Activated CD8-positive, alpha-beta memory T cell treated with anti-CD3 and anti-CD28 coated beads, Interleukin-2, amount 10 ng/mL, durations not matched to agents 7 days and 5 days (primary cell): ENCODE data around the gene CDK5. TPM values are rescaled to one million over a fixed set of nuclear protein-coding genes. Genes with fewer than 3 reads are reported as not detected.

ENCODE experiments used
- ATAC-seq: fragments of 150-1000 bp; cut with Tn5 transposase; one replicate; pipeline ENCODE4 v1.10.0; 2021; ENCODE audit warnings: moderate library complexity
- CTCF ChIA-PET: fragments of 350-600 bp; sonication (Branson Sonifier 250); formaldehyde crosslinking; loops from one replicate; lab custom pipeline; 2021; ENCODE audit warnings: antibody characterized with exemption; lab: Charles Lee
- DNase-seq: peaks from one replicate; pipeline ENCODE4 v3.0.0-alpha.2; 2020
- H3K27ac Mint-ChIP-seq: one replicate; pipeline ENCODE4 v1.8.0; 2021; ENCODE audit warnings: mild to moderate bottlenecking, mixed read lengths
- H3K27me3 Mint-ChIP-seq: one replicate; pipeline ENCODE4 v1.8.0; 2021; ENCODE audit warnings: mixed read lengths
- H3K36me3 Mint-ChIP-seq: one replicate; pipeline ENCODE4 v1.8.0; 2021; ENCODE audit warnings: mild to moderate bottlenecking, mixed read lengths
- H3K4me1 Mint-ChIP-seq: one replicate; pipeline ENCODE4 v1.8.0; 2021; ENCODE audit warnings: mixed read lengths
- H3K4me3 Mint-ChIP-seq: one replicate; pipeline ENCODE4 v1.8.0; 2021; ENCODE audit warnings: mild to moderate bottlenecking, moderate library complexity, mixed read lengths
- H3K9me3 Mint-ChIP-seq: one replicate; pipeline ENCODE4 v1.8.0; 2022; ENCODE audit warnings: low read depth, mixed read lengths
- total RNA-seq, 2 experiments: library from RNA; stranded (reverse); gene quantifications; one replicate each; pipeline ENCODE4 v1.2.3, GENCODE V29; 2021

Gene CDK5
- total RNA-seq, 2 experiments from 2014 or later: 18.1 to 24.4 TPM

DNA sequence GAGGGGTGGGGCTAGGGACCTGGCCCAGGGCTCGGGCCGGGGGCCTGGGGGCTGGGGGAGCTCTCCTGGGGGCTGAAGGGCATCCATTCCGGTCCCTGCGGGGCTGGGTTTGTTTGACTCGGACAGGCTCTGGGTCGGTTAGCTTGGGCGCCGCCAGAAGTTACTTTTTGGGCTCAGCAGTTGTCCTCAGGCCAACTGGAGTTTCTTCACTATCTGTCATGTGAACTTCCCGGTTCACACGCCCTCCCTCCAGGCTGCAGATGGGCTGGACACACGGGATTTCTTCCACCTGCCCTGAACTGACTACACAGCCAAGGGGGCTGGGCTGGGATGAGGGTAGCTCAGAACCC lies 5.5 kb upstream of the CDK5 start:
- H3K36me3 Mint-ChIP-seq: peaks cover 10% of the 10 kb centered on the region
- H3K4me3 Mint-ChIP-seq: no peak overlapping the region
- no peaks in the 10 kb centered on the region for H3K9me3 Mint-ChIP-seq
- CTCF ChIA-PET: interaction anchor here (1.1 kb wide), 1 partner anchor 61 kb away, joined by 4 read pairs; no protein-coding TSS in a partner anchor
- no peak overlapping the region for H3K27ac Mint-ChIP-seq
- ATAC-seq (no peak), DNase-seq (no peak)
- H3K4me1 Mint-ChIP-seq: peaks cover 22% of the 10 kb centered on the region
- H3K27me3 Mint-ChIP-seq: no peaks in the 10 kb centered on the region

- Mint-ChIP-seq H3K36me3 (peaks cover 8% of the 10 kb centered on the region), H3K27ac (no peak overlapping the region), H3K27me3 (no peaks in the 10 kb centered on the region), H3K4me3 (no peak overlapping the region), H3K9me3 (no peaks in the 10 kb centered on the region), H3K4me1 (peaks cover 22% of the 10 kb centered on the region)
- CTCF ChIA-PET: interaction anchor here (0.8 to 1.1 kb wide), 2 partner anchors 18 to 61 kb away, joined by 3 to 4 read pairs; partner anchors contain the start of gene FASTK
- DNase-seq: no peak
- no peak for ATAC-seq
Measured at GRCh38 chr7:151062399-151063211, 4.9 kb upstream of the CDK5 start.

- CTCF ChIA-PET: interaction anchor here (0.8 kb wide), 1 partner anchor 18 kb away, joined by 3 read pairs; the partner anchor contains the start of gene FASTK
- no peaks in the 10 kb centered on the region for H3K27me3 Mint-ChIP-seq
- H3K4me1 Mint-ChIP-seq: peaks cover 27% of the 10 kb centered on the region
- no peak for DNase-seq
- H3K9me3 Mint-ChIP-seq: no peaks in the 10 kb centered on the region
- ATAC-seq: no peak
- H3K36me3 Mint-ChIP-seq: peaks cover 3% of the 10 kb centered on the region
- no peak overlapping the region for H3K4me3 Mint-ChIP-seq
- H3K27ac Mint-ChIP-seq: no peak overlapping the region
Measured at GRCh38 chr7:151062111-151062398, 4.4 kb upstream of the CDK5 start.

- Mint-ChIP-seq H3K4me1 (peaks cover 33% of the 10 kb centered on the region), H3K27me3 (no peaks in the 10 kb centered on the region), H3K27ac (no peak overlapping the region), H3K4me3 (peak overlapping the region; percentile 91), H3K36me3 (peaks cover 3% of the 10 kb centered on the region), H3K9me3 (no peaks in the 10 kb centered on the region)
- no peak for DNase-seq
- no peak for ATAC-seq
- CTCF ChIA-PET: interaction anchor here (1.3 kb wide), 1 partner anchor 16 kb away, joined by 7 read pairs; no protein-coding TSS in a partner anchor
Measured at GRCh38 chr7:151061213-151062110, 3.8 kb upstream of the CDK5 start.

DNA sequence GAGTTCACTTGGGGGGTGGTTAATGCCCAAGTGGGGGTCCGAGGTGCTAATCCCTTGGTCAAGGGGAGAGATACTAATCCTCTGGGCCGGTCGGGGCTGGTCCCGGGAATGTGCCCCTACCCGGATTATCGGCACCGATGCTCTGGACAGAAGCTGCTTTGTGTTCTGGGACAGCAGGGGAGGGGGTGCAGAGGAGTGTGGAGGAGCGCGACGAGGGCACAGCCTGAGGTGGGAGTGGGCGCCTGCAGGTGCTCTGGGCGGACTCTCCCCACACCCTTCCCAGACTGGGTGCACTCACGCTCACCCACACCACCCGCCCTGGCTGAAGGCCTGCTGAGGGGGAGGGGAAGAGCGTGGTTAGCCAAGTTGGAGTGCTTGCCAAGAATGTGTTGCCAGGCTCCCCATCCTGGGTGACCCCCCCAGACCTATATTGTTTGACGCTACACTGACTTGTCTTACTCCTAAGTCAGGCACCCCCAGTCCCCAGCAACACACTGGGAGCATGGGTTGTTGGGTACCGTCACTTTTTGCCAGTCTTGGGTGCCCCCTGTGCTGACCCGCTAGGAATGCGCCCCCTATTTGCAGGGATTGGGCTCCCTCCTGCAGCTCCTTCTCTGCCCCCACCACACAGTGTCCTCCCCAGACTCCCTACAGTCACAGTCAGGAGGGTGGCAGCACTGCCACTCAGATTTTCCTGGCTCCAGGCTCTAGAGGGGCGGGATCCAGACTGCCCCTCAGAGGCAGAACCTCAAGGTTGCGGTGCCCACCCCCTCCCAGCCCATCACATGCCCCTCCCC lies 2.9 kb upstream of the CDK5 start:
- Mint-ChIP-seq H3K9me3 (no peaks in the 10 kb centered on the region), H3K36me3 (peaks cover 3% of the 10 kb centered on the region), H3K4me1 (peaks cover 34% of the 10 kb centered on the region), H3K4me3 (peak overlapping the region; percentile 91), H3K27me3 (no peaks in the 10 kb centered on the region), H3K27ac (peak overlapping the region; percentile 66)
- DNase-seq: no peak
- no peak for ATAC-seq
- CTCF ChIA-PET: interaction anchor here (0.7 to 1.3 kb wide), 12 partner anchors 9 to 117 kb away, joined by 3 to 7 read pairs (median 3); partner anchors contain the start of genes ABCB8, AGAP3 and FASTK

DNA sequence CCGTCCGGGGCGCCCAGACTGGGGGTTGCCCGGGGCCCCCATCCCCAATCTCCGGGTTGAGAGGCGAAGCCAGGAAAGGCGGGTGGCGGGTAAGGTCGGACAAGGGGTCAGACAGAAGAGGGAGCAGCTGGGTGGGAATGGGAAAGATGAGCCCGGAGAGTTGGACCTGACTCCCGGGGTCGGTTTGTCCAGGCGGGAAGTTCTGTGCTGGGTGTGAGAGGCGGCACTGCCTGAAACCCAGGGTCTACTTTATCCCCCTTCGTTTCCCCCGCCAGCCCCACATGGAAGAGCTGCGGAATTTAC lies 2.4 kb upstream of the CDK5 start:
- Mint-ChIP-seq H3K9me3 (no peaks in the 10 kb centered on the region), H3K27me3 (no peaks in the 10 kb centered on the region), H3K4me3 (peak overlapping the region; percentile 91), H3K36me3 (no peaks in the 10 kb centered on the region), H3K27ac (peak overlapping the region; percentile 66), H3K4me1 (peaks cover 34% of the 10 kb centered on the region)
- no peak for ATAC-seq
- CTCF ChIA-PET: interaction anchor here (0.7 to 1.3 kb wide), 12 partner anchors 9 to 116 kb away, joined by 3 to 7 read pairs (median 3); partner anchors contain the start of genes ABCB8, AGAP3 and FASTK
- no peak for DNase-seq

DNA sequence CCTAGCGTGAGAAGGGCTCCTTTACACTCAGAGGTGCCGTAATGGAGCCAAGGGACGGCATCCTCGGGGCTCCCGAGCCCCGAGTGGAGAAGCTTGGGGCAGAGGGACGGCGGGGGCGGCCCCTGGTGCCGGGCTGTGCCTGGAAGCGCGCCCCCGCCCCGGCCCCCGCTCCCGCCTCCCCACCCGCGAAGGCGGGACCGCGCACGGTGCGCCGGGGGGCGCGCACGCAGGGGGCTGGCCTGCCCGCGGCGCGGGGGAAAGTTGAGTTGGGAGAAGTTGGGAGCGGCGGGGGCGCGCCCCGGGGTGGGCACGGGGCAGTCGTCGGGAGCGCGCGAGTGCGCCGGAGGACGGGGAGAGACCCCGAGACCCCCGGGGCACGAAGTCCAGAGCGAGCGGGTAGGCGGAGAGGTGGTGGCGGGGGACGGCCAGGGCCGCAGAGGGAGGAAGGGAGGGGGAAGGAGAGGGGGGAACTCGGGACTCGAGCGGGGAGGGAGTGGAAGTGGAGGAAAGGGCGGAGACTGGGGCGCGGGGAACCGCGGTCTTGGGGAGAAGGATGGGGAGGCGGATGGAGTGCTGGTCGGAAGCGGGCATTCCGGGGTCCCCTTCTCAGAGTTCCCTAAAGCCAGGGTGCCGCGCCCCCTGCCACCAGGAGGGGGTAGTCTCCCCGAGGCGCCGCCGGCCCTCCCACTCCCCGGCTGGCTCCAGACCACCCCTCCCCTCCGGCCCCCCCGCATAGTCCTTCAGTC lies 1.8 kb upstream of the CDK5 start, which contains the start of gene SLC4A2:
Gene SLC4A2 (plus strand): TSS at position 223 of the 746 bp plus-strand sequence. CDS start 2,399 bp downstream, outside the sequence.
- peak within 1 kb of the TSS; percentile 97 for H3K27ac Mint-ChIP-seq
- peaks cover 34% of the 10 kb centered on the region for H3K4me1 Mint-ChIP-seq
- no peaks in the 10 kb centered on the region for H3K9me3 Mint-ChIP-seq

DNA sequence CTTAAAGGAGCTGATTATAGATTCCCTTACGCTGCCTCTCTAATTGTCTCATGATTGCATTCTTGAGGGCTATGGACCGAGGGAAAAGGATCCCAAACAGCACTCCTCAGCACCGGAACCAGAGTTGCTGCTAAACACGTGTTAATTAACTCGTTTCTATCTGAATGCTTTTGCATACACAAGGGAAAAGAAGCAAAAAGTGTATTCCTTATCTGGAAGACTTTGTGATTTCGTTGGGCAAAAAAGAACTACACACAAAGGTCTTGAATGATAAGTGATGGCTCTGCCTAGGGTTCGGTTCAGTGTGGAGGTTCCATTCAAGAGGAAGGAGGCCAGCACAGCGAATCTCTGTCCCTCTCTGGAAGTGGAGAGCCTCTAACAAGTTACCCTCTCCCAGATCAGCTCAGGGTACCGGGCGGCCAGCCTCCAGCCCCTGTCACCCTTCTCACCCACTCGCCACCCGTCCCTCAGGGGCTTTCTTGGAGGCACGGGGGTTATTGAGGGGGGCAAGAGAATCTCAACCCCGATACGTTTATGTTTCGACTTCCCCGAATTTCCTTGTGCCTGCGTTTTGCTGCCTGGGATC lies 1.2 kb upstream of the CDK5 start:
- Mint-ChIP-seq H3K27me3 (no peaks in the 10 kb centered on the region), H3K36me3 (no peaks in the 10 kb centered on the region), H3K27ac (peak overlapping the region; percentile 97), H3K9me3 (no peaks in the 10 kb centered on the region), H3K4me3 (peak overlapping the region; percentile 91), H3K4me1 (peaks cover 34% of the 10 kb centered on the region)
- no peak for DNase-seq
- ATAC-seq: no peak
- CTCF ChIA-PET: interaction anchor here (0.7 to 1.4 kb wide), 13 partner anchors 9 to 96 kb away, joined by 3 to 5 read pairs (median 3); partner anchors contain the start of genes ABCB8 and FASTK

More for the DNA sequence above, 1.8 kb upstream of the CDK5 start, which contains the start of gene SLC4A2:
- H3K4me3 Mint-ChIP-seq: peak within 1 kb of the TSS; percentile 91
- DNase-seq (peak; percentile 78), ATAC-seq (peak; percentile 28)
- CTCF ChIA-PET: interaction anchor here (0.7 to 1.4 kb wide), 14 partner anchors 8 to 116 kb away, joined by 3 to 6 read pairs (median 3); partner anchors contain the start of genes ABCB8, AGAP3 and FASTK
- no peaks in the 10 kb centered on the region for H3K27me3 Mint-ChIP-seq
- no peaks in the 10 kb centered on the region for H3K36me3 Mint-ChIP-seq

GRCh38 chr7:151057989-151058780 lies 488 bp upstream of the CDK5 start:
- CTCF ChIA-PET: interaction anchor here (0.7 to 1.4 kb wide), 15 partner anchors 8 to 96 kb away, joined by 3 to 6 read pairs (median 3); partner anchors contain the start of genes ABCB8 and FASTK
- peak overlapping the region; percentile 97 for H3K27ac Mint-ChIP-seq
- peaks cover 36% of the 10 kb centered on the region for H3K4me1 Mint-ChIP-seq
- DNase-seq (peak; percentile 99), ATAC-seq (peak; percentile 91)
- H3K27me3 Mint-ChIP-seq: no peaks in the 10 kb centered on the region
- H3K9me3 Mint-ChIP-seq: no peaks in the 10 kb centered on the region
- H3K36me3 Mint-ChIP-seq: no peaks in the 10 kb centered on the region
- peak overlapping the region; percentile 91 for H3K4me3 Mint-ChIP-seq

DNA sequence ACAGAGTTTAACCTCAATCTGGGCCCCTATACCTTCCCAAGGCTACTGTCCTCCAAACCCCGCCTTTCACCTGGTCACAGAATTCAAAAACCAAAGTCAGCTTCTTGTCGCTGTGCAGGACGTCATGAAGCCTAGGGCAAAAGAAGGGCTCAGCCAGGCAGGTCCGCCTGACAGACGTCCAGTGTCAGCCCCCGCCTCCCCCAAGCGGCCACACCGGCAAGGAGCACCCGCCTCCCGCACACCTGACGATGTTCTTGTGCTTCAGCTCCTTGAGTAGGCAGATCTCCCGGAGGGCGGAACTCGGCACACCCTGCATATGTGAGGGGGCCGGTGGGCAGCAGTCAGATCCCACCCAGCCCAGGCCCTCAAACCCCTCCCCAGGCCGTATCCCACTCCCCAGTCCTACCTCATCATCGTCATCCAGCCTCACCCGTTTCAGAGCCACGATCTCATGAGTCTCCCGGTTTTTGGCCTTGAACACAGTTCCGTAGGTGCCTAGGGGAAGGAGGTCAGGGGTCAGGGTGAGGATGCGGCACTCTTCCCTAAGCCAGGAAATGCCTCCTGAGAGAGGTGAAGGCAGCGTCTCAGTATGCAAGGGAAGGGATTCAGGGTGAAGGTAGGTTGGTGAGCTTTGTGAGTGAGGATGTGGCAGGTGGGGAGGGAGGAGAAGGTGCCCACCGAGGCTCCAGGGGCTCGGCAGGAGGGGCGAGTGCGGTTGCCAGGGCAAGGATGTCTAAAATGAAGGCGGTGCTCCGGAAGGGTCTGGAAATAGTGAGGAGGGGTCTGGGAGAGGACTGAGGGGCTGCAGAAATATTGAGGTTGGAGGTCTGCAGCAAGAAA lies 811 bp downstream of the CDK5 start:
- Mint-ChIP-seq H3K4me3 (peak overlapping the region; percentile 91), H3K27ac (peak overlapping the region; percentile 73)

More for the DNA sequence above, 811 bp downstream of the CDK5 start:
- Mint-ChIP-seq H3K27me3 (peaks cover 2% of the 10 kb centered on the region), H3K4me1 (peaks cover 41% of the 10 kb centered on the region), H3K9me3 (no peaks in the 10 kb centered on the region), H3K36me3 (no peaks in the 10 kb centered on the region)
- DNase-seq (no peak), ATAC-seq (no peak)
- CTCF ChIA-PET: interaction anchor here (1.0 to 1.4 kb wide), 2 partner anchors 28 to 94 kb away, joined by 3 to 6 read pairs; partner anchors contain the start of gene ABCB8
